Activated CD8-positive, alpha-beta memory T cell treated with anti-CD3 and anti-CD28 coated beads for 24 hours (primary cell): ENCODE measurements around the gene DPEP1.

Source experiments
- DNase-seq: peaks from one replicate; pipeline ENCODE4 v3.0.0-alpha.2; 2020

The DPEP1 gene

DNA sequence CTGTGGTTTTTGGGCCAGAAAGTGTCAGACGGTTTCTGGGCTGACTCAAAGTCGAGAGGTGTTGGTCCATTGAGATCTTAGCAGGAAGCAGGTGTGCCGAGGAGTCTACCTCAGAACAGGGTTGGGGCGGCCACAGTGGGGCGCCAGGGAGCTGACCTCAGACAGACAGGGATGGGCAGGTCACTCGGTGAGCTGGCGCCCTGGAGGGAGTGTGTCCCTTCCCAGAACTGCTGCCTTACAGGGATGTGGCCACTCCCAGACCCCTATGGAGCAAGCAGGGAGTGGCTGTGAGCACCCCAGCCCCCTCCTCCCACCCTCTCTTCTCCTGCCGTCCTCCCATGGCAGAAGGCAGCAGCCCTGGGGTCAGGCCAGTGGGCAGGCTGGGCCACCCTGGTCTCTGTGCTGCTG lies 14.0 kb upstream of the DPEP1 start:
- DNase-seq = no peak

DNA sequence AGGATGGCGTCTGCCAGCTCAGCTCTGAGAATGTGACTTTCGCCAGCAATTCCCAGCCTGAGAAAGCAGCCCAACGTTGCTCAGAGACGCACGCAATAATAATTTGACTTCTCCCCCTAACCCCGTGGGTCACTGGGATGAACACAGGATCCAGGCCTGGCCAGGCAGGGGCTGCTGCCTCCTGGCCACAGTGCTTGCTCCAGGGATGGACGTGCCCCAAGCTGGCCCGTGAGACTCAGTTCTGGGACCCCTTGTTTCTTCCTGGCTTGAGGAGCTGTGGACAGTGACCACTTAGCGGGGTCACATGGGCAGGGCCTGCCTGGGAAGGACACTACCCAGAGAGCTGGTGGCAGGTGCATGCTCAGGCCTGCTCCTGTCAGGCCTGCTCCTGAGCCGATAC lies 13.5 kb upstream of the DPEP1 start:
- no peak for DNase-seq

DNA sequence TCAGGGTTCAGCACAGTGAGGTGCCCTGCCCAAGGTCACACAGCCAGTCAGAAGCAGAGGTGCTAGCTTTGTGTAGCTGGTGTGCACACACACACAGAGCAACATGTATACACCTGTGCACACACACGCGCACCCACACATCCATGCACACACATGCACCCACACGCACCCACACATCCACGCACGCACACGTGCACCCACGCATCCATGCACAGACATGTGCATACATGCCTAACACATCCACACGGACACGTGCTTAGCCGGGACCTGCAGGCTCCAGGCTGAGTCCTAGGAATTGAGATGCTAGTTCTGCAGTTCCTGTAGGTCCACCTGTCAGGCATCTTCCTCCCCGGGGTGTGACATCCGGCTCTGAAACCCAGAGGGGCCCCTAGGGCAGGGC lies 13.0 kb upstream of the DPEP1 start:
- no peak for DNase-seq

DNA sequence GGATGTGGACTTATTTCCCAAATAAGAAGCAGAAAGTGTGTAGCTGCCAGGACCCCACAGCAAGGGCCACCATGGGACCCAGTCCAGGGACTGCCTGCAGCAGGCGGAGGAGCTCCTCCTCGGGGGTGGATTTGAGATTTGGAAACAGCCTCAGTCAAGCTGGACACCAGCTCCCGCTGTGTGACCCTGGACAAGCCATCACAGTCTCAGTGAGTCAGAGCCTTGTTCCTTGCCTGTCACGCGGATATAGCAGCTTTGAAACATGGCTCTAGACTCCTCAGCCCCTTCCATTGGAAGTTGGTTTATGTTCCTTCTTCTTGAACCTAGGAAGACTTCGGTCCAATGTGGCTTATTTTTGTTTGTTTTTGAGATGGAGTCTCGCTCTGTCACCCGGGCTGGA lies 12.5 kb upstream of the DPEP1 start:
- no peak for DNase-seq

DNA sequence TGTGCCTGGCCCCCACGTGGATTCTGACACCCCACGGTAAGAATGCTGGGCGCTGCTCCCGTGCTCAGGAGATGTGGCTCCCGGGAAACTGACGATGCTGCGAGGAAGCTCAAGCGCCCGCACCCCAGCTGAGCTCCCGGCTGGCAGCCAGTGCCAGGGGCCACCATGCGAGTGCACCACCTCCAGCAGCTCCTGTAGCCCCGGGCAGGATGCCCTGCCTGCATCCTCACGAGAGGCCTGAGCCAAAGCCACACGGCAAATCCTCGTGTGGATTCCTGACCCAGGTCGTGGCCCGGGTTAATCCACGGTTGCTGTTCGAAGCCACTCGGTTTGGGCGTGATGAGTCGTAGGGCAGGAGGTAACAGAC lies 11.6 kb upstream of the DPEP1 start:
- DNase-seq = no peak

DNA sequence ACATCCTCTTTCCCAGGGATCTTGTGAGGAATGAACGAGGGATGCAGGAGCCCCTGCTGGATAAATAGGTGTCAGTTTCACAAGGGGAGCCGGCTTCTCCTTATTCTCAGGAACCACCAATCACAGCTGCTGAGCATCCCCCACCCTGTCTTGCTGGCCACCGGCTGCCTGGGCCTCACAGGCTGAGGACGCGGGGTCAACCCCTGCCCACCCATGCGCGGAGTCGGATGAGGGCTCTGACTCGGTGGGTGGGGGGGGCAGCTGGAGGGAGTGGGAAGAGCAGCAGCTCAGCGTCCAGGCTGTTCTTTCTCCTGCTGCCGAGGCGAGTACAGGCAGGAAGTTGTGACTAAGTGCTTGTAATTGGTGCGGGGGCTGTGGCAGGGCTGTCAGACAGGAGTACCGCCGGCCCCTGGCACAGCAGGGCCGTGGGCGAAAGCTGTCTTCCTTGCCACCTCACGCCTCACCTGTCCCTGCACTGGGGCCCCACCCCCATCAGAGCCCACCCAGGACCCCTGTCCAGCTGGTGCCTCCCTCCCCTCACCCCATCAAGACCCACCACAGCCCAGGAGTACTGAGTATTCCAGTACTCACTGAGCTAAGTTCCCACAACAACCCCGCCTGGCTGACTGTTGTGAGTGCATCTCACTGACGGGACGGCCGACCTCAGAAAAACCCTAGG lies 11.0 kb upstream of the DPEP1 start:
- peak; percentile 86 for DNase-seq

DNA sequence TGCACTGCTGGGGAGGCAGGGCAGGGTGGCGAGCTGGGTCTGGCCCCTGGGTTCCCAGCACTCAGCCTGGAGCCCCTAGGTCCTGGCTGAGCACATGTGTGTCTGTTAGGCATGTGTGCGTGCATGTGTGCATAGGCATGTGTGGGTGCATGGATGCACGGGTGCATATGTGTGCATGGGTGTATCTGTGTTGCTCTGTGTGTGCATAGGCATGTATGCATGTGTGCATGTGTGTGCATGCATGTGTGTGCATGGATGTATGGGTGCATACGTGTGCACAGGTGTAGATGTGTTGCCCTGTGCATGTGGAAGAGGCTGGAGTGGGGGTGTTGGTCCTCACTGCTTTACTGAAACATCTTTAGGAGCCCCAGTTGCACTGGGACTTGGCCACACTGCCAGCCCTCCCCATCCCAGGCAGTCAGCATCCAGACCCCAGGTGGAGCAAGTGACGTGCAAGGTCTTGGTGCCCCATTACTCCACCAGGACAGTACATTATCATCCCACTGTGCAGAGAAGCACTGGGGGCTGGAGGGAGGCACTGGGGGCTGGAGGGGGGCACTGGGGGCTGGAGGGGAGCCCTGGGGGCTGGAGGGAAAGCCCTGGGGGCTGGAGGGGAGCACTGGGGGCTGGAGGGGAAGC lies 10.4 kb upstream of the DPEP1 start:
- no peak for DNase-seq

DNA sequence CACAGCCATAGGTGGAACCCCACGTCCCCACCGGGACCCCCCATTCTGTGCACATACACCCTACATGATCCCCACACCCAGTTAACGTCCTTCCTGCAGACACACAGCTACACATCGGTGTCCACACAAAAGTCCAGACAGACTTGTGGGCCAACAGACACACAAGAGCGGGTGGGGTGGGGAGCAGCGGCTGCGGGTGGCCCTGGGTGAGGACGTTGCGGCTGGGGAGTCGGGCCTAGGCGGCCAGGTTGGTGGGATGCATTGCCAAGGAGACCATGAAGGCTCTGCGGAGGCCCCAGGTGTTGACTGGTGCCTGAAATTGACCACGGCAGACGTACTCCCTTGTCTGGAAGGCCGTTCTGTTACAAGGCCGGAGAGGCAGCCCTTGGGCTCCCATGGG lies 8.7 kb upstream of the DPEP1 start:
- DNase-seq = no peak

DNA sequence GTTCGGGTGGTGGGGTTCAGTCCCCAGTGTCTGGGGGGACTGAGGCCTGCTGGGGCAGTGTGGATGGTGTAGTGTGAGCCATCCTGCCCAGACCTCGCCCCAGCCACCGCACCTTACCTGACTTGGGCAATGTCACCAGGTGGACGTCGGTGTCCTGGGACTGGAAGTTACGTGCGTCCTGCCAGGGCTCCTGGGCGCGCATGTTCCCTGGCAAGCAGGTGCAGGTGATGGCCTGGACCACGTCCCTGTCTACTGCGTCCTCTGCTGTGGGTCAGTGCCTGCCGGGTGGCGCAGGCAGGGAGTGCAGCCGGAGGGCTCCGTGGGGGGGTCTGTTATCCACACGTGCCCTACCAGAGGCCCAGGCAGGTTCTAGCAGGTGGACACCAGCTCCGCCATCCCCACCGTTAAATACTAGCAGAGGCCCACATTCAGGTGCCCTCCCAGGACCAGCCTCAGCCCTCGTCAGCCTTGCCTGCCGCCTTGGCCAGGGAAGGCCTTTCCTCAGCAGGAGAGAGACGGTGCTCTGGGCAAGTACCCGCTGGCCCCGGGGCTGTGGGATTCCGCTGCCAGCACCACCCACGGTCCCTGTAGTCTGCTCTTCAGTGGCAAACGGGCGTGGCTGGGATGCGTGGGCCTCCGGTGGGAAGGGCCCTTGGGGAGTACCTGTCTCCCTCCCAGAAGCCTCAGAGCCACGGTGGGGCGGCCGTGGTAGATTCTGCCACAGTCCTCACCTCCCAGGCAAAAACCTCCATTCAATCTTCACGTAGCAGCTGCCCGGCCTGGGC lies 8.1 kb upstream of the DPEP1 start:
- DNase-seq = no peak

DNA sequence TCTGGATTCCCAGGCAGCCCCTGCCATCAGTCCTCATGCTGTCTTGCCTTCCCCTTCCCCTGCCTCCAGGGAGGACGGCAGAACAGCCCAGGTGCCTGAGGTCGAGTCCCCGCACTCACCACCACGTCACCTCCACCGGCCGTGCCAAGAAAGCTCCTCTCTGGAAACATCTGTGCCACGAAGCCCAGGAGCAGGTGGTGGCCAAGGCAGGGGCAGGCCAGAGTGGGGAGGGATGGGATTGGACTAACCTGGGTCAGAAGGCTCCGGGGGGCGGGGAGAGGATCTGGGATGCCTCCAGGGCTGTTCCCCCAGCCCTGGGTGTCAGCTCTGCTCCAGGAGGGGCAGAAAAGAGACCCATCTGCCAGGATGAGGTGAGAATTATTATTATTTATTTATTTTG lies 7.4 kb upstream of the DPEP1 start:
- no peak for DNase-seq

DNA sequence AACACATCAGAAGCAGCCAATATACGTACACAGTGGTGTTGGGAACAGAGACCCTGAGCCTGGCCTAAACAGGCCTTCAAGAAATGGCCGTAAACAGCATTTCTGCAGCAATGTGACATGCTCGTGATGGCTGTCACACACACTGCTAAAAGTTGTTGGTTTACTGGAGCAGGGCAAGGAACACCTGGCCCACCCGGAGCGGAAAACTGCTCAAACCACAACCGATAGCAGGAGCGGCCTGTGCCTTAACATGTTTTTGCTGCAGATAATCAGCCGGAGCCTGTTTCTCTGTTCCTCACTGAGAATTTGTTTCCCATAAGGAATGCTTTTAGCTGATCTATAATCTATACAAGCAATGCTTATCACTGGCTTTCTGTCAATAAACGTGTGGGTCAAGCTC lies 6.0 kb upstream of the DPEP1 start:
- DNase-seq = no peak

DNA sequence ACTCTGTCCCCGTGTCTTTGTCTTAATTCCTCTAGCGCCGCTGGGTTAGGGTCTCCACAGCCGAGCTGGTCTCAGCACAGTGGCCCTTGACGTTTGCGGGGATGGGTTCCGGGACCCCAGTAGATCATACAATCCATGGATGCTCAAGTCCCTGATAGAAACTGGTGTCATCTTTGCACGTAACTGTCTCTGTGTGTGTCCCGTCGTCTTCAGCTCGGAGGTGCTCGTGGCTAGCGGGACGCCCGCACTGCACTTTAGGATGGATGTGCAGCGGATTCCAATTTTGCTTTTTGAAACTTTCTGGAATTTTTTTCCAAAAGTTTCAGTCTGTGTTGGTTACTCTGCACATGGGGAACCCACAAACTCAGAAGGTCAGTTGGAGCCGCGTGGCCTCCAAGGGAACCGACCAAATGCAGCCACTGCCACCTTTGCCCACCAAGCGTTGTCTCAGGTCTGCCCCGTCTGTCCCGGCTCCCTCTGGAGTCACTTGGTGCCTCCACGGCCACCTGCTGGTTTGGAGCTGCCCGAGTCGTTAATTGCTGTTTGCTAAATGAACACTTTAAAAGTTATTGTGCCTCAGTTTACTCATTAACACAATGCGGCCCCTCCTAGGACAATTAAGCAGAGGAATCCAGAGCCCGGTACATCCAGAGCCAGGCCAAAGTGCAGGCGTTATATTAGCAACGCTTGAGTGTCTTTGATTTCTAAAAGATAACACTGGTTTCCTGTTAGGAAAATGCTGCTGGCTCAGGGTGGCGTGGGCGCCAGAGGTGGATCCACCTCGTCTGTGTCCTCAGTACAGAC lies 5.3 kb upstream of the DPEP1 start:
- DNase-seq = no peak

DNA sequence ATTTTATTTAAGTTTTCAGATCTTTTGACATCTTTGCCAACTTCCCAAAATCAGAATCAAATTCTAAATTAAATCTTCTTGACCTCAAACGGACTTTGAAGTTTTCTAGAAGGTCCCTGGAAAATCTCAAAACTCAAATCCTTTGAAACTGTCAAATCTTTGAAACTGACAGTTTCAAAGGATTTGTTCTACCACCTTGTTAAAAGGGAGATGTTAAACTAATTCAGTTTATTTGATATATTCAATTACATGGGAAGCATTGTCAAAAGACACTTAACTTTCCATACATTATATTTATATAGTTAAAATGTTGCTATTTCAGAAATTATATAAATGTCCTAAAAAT lies 3.4 kb upstream of the DPEP1 start:
- DNase-seq = no peak

DNA sequence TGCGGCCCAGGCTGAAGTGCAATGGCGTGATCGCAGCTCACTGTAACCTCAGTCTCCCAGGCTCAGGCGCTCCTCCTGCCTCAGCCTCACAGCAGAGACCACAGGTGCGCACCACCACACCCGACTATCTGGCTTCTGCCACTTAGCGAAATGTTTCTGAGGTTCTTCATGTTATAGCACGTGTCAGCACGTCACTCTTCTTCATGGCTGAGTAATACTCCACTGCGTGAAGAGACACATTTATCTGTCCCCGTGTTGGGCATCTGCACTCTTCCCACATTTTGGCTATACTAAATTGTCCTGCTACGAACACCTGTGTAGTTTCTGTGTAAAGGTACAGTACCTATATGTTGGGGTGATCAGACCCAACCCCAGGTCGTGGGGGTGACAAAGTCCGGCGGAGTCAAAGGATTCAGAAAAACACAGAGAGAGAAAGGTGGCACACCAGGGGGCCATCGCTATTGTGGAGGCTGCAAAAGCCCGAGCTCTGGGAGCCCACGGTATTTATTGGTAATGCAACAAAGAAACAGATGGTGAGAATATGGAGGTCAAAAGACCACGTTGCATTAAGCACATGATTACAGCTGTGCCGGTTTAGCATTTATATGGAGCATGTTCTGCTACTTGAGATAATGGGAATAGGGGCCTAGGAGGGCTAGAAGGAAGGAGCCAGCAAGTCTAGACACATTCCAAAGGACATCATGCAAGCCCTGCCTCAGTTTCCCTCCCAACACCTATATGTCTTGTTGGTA lies 851 bp upstream of the DPEP1 start:
- DNase-seq = no peak

DNA sequence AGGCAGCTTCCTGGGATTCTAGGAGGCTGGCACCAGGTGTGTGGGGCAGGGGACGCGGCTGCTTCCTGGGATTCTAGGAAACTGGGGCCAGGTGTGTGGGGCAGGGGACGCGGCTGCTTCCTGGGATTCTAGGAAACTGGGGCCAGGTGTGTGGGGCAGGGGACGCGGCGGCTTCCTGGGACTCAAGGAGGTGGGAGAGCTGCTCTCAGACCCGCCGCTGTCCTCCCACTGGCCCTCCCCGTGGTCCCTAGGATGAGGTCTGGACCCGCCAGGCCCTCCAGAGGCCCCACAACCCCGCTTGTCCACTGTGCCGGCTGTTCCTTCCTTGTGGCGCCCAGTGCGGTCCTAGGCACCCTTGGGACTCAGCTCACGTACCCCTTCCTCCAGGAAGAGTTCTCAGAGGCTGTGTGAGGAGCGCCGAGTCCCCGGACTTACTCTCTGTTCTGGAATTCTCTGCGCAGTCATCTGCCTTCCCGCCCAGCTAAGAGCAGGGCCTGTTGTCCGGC lies 565 bp downstream of the DPEP1 start:
- DNase-seq = no peak

DNA sequence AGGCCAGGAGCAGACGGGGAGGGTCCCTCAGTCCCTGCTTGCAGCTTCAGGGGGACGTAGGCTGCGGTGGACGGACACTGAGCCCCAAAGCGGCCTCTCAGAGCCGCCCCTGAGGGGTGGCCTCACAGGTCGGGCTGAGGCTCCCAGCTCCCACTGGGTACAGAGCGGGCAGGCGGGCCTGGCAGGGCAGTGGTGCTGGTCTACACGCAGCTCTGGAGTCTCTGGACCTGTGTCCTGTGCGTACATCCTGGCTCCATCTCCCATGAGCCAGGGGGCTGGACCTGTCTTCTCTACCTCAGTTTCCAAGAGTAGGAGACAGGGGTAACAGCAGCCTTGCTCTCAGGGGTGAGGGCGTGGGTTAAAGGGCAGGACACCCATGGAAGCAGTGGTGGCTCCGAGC lies 1.7 kb downstream of the DPEP1 start:
- DNase-seq = no peak

DNA sequence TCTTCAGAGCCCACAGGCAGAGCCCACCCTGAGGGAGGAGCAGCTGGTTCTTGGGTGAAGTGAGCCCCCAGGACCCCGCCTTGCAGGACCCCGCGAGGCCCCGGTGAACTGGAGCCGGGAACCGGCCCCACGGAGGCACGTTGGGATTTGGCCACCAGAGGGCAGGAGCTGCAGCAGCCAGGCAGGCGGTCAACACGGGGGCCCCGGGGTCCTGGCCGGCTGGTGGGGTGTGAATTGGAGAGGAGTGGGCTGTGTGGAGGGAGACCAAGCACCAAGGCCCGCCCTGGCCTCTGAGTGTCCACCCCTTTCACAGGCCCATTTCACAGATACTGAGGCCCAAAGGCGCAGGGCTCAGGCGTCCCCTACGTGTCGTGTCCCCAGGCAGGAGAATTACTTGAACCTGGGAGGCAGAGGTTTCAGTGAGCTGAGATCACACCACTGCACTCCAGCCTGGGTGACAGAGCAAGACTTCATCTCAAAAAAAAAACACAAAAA lies 2.2 kb downstream of the DPEP1 start:
- DNase-seq = peak; percentile 83

DNA sequence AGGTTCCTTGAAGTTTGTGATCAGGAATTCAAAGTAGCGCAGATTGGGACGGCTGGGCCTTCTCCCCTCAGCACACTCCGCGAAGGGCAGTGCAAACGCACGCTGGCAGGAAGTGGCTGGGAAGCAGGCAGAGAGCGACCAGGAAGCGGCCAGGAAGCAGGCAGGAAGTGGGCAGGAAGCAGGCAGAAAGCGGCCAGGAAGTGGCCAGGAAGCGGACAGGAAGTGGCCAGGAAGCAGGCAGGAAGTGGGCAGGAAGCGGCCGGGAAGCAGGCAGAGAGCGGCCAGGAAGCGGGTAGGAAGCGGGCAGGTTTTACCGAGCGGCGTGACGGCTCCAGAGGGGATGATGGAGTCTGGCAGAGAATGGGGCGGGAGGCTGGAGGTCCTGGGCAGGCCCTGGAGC lies 3.2 kb downstream of the DPEP1 start:
- no peak for DNase-seq

DNA sequence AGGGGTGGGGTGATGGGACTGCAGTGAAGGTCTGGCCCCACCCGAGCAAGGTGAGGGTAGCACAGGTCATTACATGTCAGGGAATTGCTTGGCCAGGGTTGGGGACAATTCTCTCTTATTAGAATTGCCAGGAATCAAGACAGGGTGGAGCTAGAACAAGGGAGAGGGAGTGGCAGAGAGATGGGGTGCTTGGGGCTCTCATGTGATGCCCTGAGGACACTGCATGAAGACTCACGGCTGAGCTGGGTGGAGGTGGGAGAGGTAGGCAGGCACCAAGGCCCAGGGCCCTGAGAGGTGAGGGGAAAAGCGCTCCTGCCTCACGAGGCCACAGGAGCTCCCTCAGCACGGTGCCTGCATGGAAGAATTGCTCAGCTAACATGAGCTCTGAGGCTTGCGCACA lies 3.6 kb downstream of the DPEP1 start:
- no peak for DNase-seq

DNA sequence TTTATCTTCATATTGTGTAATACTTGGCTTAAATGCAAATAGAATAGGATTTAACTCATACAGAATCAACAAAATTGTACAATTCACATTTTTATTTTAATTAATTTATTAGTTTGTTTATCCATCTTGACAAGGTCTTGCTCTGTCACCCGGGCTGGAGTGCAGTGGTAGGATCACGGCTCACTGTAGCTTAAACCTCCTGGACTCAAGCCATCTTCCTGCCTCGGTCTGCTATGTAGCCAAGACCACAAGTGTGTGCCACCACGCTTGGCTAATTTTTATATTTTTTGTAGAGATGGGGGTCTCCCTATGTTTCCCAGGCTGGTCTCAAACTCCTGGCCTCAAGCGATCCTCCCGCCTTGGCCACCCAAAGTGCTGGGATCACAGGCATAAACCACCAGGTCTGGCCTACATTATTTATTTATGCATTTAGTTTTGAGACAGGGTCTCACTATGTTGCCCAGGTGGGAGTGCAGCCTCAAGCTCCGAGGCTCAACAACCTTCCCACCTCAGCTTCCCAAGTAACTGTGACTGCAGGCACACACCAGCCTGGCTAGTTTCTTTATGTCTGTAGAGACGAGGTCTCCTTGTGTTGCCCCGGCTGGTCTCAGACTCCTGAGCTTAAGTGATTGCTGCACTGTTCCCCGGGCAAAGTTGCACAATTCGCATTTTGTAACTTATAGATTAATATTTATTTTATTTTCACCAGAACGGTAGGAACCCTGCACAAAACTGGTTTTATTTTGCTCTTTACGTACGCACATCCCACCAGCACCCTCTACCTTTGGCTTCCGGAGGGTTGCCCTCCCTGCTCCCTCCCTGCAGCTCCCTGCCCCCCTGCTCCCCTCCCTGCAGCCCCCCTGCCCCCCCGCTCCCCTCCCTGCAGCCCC lies 4.9 kb downstream of the DPEP1 start:
- no peak for DNase-seq

DNA sequence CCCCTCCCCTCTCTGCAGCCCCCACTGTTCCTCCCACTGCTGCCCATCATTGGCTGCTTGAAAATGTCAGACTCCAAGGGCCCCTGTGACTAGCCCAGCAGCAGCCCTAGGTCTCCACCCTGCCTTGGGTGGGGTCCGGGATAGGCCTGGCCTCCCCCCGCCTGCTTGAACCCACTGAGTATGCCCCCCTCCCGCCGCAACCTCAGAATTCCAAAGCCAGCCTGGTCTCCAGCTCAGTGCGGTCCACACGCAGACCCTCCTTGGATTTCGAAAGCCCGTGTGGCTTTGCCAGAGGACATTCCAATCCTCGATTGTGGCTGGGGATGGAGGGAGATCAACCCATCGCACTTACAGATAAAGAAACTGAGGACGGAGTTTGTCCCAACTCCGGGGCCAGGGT lies 6.4 kb downstream of the DPEP1 start:
- no peak for DNase-seq
